ENCODE results near the gene CLEC11A.

DNA sequence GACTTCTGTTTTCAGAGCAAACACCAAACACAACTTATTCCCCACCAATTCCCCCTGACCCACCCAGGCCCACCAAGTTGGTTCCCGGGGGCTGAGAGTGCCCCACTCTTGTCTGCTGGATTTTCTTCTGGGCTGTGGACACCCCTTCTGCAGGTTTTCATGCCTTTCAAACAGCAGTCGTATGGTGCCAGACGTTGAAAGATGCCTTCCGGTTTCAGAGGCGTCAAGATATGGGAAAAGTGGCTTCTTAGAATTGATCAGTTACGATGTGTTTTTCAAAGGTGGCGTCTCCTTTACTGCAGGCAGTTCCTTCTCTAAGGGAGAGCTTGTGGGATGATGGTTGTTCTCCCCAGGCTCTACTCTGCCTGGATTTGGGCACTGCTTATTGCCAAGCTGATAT lies 12.7 kb downstream of the CLEC11A start:
- TF ChIP-seq EP300 (IDR thresholded peaks at IDR 0.05) (no peak), POLR2AphosphoS5 (IDR thresholded peaks at IDR 0.05) (no peak), POLR2A (IDR thresholded peaks at IDR 0.05) (no peak)
- TF ChIP-seq, protein P1, sequence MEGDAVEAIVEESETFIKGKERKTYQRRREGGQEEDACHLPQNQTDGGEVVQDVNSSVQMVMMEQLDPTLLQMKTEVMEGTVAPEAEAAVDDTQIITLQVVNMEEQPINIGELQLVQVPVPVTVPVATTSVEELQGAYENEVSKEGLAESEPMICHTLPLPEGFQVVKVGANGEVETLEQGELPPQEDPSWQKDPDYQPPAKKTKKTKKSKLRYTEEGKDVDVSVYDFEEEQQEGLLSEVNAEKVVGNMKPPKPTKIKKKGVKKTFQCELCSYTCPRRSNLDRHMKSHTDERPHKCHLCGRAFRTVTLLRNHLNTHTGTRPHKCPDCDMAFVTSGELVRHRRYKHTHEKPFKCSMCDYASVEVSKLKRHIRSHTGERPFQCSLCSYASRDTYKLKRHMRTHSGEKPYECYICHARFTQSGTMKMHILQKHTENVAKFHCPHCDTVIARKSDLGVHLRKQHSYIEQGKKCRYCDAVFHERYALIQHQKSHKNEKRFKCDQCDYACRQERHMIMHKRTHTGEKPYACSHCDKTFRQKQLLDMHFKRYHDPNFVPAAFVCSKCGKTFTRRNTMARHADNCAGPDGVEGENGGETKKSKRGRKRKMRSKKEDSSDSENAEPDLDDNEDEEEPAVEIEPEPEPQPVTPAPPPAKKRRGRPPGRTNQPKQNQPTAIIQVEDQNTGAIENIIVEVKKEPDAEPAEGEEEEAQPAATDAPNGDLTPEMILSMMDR (IDR thresholded peaks at IDR 0.05): no peak

All from sigmoid colon (tissue), 4 donors.